Measurements from ENCODE around the gene CLEC5A. TPM values are rescaled to one million over a fixed set of nuclear protein-coding genes. Genes with fewer than 3 reads are reported as not detected.

CLEC5A gene
- polyA plus RNA-seq, 3 donors: 9.6 to 15.2 (median 10.0) TPM

- H3K9me3 Mint-ChIP-seq: peaks cover 0 to 3% (median 0%) of the 10 kb centered on the region in 7 donors
- Histone ChIP-seq H3K4me1 (ENCODE audit: control insufficient read depth in 1 of 2, insufficient read depth in 2 of 2, low read length in 2 of 2) (peaks cover 17 to 21% of the 10 kb centered on the region in 2 donors), H3K4me3 (replicated peaks in 1 of 3; ENCODE audit: low read depth in 2 of 3, low read length in 3 of 3) (no peak overlapping the region), H2AFZ (ENCODE audit: insufficient read depth, low read depth, low read length, poor library complexity, severe bottlenecking) (no peak overlapping the region), H3K4me2 (replicated peaks; ENCODE audit: extremely low read depth, low read length, poor library complexity, severe bottlenecking) (no peak overlapping the region), H3K79me2 (ENCODE audit: insufficient read depth, low read length) (no peaks in the 10 kb centered on the region), H3K27me3 (ENCODE audit: control insufficient read depth in 2 of 2, insufficient read depth in 2 of 2, low read length in 2 of 2) (no peaks in the 10 kb centered on the region), H3K36me3 (replicated peaks in 1 of 2; ENCODE audit: control insufficient read depth in 1 of 2, insufficient read depth in 2 of 2, low read length in 2 of 2) (no peaks in the 10 kb centered on the region), H4K20me1 (ENCODE audit: insufficient read depth, low read length) (no peaks in the 10 kb centered on the region), H3K27ac (ENCODE audit: low read depth in 1 of 2, low read length in 2 of 2) (no peak overlapping the region), H3K9me3 (replicated peaks in 1 of 2; ENCODE audit: control insufficient read depth in 1 of 2, insufficient read depth in 1 of 2, low read length in 2 of 2) (no peaks in the 10 kb centered on the region), H3K9ac (ENCODE audit: insufficient read depth, low read length, poor library complexity, severe bottlenecking) (no peak overlapping the region)
- intact Hi-C loops (cut with micrococcal nuclease): loop anchor here (5.0 to 10.0 kb wide), 4 partner anchors 60 to 212 kb away; no protein-coding TSS in a partner anchor
- no peak overlapping the region for H3K27ac Mint-ChIP-seq
- DNase-seq: no peak
- H3K4me3 Mint-ChIP-seq: no peak overlapping the region
- no peaks in the 10 kb centered on the region for H3K36me3 Mint-ChIP-seq
- TF ChIP-seq CTCF (IDR thresholded peaks at IDR 0.05): no peak
- WGBS (ENCODE audit: insufficient coverage): no CpG with 5 or more reads among the region's 2 CpGs
- H3K27me3 Mint-ChIP-seq (ENCODE audit: low read depth in 3 of 3): peaks cover 0 to 1% (median 0%) of the 10 kb centered on the region in 3 donors
- peaks cover 28% of the 10 kb centered on the region for H3K4me1 Mint-ChIP-seq
These were observed 28.1 kb upstream of the CLEC5A start for GRCh38 chr7:141974831-141975230.

DNA sequence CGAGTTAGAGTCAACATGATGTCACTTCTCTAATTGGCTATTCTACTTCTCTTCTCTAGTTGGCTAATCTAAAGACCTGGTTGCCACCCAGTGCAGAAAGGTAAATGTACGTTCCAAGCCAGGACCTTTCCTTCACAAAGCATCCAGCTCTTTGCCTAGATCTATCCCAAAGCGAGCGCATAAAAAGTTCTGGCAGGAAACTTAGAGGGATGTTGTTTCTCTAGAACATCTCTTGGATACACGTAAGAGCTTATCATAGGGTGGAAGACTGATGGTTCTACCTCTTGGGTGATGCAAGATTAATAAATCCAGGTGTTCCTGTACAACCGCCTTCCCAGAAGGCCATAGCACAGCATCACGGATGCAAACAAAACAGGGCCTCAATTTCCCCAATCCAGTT, 26.9 kb upstream of the CLEC5A start, which contains the start of gene TAS2R38:
TSS of gene TAS2R38 (minus strand) at position 101 of the 400 bp plus-strand sequence. CDS start at position 17, 84 bp downstream.
- peaks cover 10 to 13% of the 10 kb centered on the region in 2 donors for H3K4me1 ChIP-seq (ENCODE audit: control insufficient read depth in 1 of 2, insufficient read depth in 2 of 2, low read length in 2 of 2)
- H3K4me2 ChIP-seq (replicated peaks; ENCODE audit: extremely low read depth, low read length, poor library complexity, severe bottlenecking): no peak within 1 kb of the TSS
- Mint-ChIP-seq H3K36me3 (no peaks in the 10 kb centered on the region), H3K4me1 (peaks cover 19% of the 10 kb centered on the region), H3K9me3 (peaks cover 0 to 3% (median 0%) of the 10 kb centered on the region in 7 donors), H3K27ac (peak within 1 kb of the TSS in 2 of 7 donors; percentile 23 to 40), H3K27me3 (ENCODE audit: low read depth in 3 of 3) (peaks cover 0 to 1% (median 0%) of the 10 kb centered on the region in 3 donors), H3K4me3 (no peak within 1 kb of the TSS)
- no peaks in the 10 kb centered on the region for H3K36me3 ChIP-seq (replicated peaks in 1 of 2; ENCODE audit: control insufficient read depth in 1 of 2, insufficient read depth in 2 of 2, low read length in 2 of 2)
- DNase-seq: no peak
- no peaks in the 10 kb centered on the region for H3K79me2 ChIP-seq (ENCODE audit: insufficient read depth, low read length)
- no peak within 1 kb of the TSS for H3K4me3 ChIP-seq (replicated peaks in 1 of 3; ENCODE audit: low read depth in 2 of 3, low read length in 3 of 3)
- 100% methylated on average over 4 of the region's 7 CpGs for WGBS (ENCODE audit: insufficient coverage)
- H3K9ac ChIP-seq (ENCODE audit: insufficient read depth, low read length, poor library complexity, severe bottlenecking): no peak within 1 kb of the TSS
- H4K20me1 ChIP-seq (ENCODE audit: insufficient read depth, low read length): no peaks in the 10 kb centered on the region
- no peak for TF ChIP-seq CTCF (IDR thresholded peaks at IDR 0.05)
- H3K27me3 ChIP-seq (ENCODE audit: control insufficient read depth in 2 of 2, insufficient read depth in 2 of 2, low read length in 2 of 2): no peaks in the 10 kb centered on the region
- no peaks in the 10 kb centered on the region for H3K9me3 ChIP-seq (replicated peaks in 1 of 2; ENCODE audit: control insufficient read depth in 1 of 2, insufficient read depth in 1 of 2, low read length in 2 of 2)
- peak within 1 kb of the TSS; percentile 12 for H2AFZ ChIP-seq (ENCODE audit: insufficient read depth, low read depth, low read length, poor library complexity, severe bottlenecking)
- no peak within 1 kb of the TSS for H3K27ac ChIP-seq (ENCODE audit: low read depth in 1 of 2, low read length in 2 of 2)
- intact Hi-C loops (cut with micrococcal nuclease): loop anchor here (10.0 kb wide), 3 partner anchors 61 to 211 kb away; no protein-coding TSS in a partner anchor
